Heart left ventricle (tissue), 13 donors: ENCODE data around the gene ZNF597.

ENCODE experiments used
- CTCF ChIP-seq, 12 donors: fragments of 200-600 bp; sonication (generic) in 4 of 12; IDR thresholded peaks; one replicate each; pipeline versions ENCODE4 v1.5.0 to v1.8.0; 2018 to 2022; ENCODE audit warnings: antibody characterized with exemption in 12 of 12, mild to moderate bottlenecking in 5 of 12
- POLR2A ChIP-seq, 2 donors: fragments of 450-650 bp; IDR thresholded peaks; one replicate each; pipeline ENCODE4 v1.6.1; 2017; ENCODE audit warnings: antibody characterized with exemption in 2 of 2, mild to moderate bottlenecking in 2 of 2, moderate library complexity in 2 of 2
- donor health status: ischemic (EF 13 %, LVEDD 7.1; RV severe dilation, severe dysfunction).
- donor health status: DM: no; HTN: yes; CAD: no.
- donor health status: DM: no; HTN: no; CAD: no.
- donor health status: ischemic (EF 25% LVEDD 6.9; RV normal size, moderate dysfunction).
- donor health status: ischemic (EF 25% LVEDD 5.7; RV mildly dilated, moderate dysfunction).
- donor health status: ischemic (EF 35%, LVEDD 5.7; RV mildly dilated, moderate dysfunction).
- donor health status: nonischemic (EF 11% LVEDD 7.7; RV severe dilation, severe dysfunction).
- donor health status: DM: yes; HTN: yes; CAD: no.
- donor health status: PGD.
- donor health status: ischemic (EF 29% LVEDD 5.4; RV normal size, mild dysfunction).
- donor health status: nonischemic (EF 23%, LVEDD 6.1; RV moderate dilation, normal function).

- TF ChIP-seq CTCF (IDR thresholded peaks at IDR 0.05) (no peak), POLR2A (IDR thresholded peaks at IDR 0.05) (no peak)
These were observed 31.0 kb upstream of the ZNF597 start for GRCh38 chr16:3474136-3474779.
